Effector memory CD4-positive, alpha-beta T cell (primary cell): ENCODE data around the gene PIGB.
"Not testable (repeated sequence)": the region's sequence is repeated elsewhere in the genome, so short reads cannot be mapped to it uniquely, and the experiment has no call there.

Experiments used
- DNase-seq, 3 donors: peaks; one replicate each; pipeline ENCODE4 v3.0.0-alpha.2; 2020
- H3K27ac ChIP-seq: 2 replicates; pipeline ENCODE4 v1.7.0; 2013; ENCODE audit warnings: mild to moderate bottlenecking, low read length, moderate library complexity; ENCODE audit not compliant: insufficient read depth, poor library complexity, severe bottlenecking
- H3K27me3 ChIP-seq: replicated peaks from 2 replicates; pipeline ENCODE4 v1.7.0; 2013; ENCODE audit warnings: mild to moderate bottlenecking, low read length; ENCODE audit not compliant: insufficient read depth, control insufficient read depth, poor library complexity, severe bottlenecking
- H3K36me3 ChIP-seq: 2 replicates; pipeline ENCODE4 v1.7.0; 2013; ENCODE audit warnings: mild to moderate bottlenecking, low read length, moderate library complexity; ENCODE audit not compliant: control insufficient read depth, insufficient read depth
- H3K4me1 ChIP-seq: 2 replicates; pipeline ENCODE4 v1.7.0; 2013; ENCODE audit warnings: low read length, mild to moderate bottlenecking; ENCODE audit not compliant: control insufficient read depth, insufficient read depth, poor library complexity, severe bottlenecking
- H3K4me3 ChIP-seq: 2 replicates; pipeline ENCODE4 v1.7.0; 2013; ENCODE audit warnings: low read length, low read depth, mild to moderate bottlenecking; ENCODE audit not compliant: insufficient read depth, poor library complexity, severe bottlenecking
- H3K9me3 ChIP-seq: 2 replicates; pipeline ENCODE4 v1.7.0; 2013; ENCODE audit warnings: mild to moderate bottlenecking, low read length, moderate library complexity; ENCODE audit not compliant: control insufficient read depth

The PIGB gene

DNA sequence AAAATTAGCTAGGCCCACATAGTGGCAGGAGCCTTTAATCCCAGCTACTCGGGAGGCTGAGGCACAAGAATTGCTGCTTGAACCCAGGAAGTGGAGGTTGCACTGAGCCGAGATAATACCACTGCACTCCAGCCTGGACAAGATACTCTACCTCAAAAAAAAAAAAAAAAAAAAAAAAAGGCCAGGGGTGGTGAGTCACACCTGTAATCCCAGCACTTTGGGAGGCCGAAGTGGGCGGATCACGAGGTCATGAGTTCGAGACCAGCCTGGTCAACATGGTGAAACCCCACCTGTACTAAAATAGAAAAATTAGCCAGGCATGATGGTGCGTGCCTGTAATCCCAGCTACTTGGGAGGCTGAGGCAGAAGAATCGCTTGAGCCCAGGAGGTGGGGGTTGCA is 81.0 kb downstream of the PIGB start:
- not testable (repeated sequence) for H3K27ac ChIP-seq, H3K4me3 ChIP-seq, H3K27me3 ChIP-seq, H3K36me3 ChIP-seq, H3K9me3 ChIP-seq, DNase-seq, H3K4me1 ChIP-seq

DNA sequence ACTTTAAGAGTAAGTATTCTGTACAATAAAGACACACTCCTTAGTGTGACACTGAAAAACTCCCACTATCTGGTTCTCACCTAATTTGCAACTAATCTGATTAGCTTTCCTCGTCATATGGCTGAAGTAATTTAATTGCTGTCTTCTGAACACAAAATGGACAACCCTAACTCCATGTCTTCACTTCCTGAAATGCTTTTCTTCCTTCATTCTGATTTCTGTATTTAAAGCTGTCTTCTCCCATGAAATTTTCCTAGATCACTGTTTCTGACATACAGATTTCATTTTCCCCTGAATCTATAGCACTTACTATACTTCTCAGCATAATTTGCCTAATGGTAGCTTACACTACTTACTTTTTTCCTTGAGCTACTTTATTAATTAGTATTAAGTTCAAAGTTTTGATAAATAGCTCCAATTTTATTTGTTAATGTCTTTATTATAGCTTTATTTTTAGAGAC is 82.8 kb downstream of the PIGB start:
- DNase-seq = no peak
- H3K9me3 ChIP-seq = no peaks in the 10 kb centered on the region
- H3K27me3 ChIP-seq = no peaks in the 10 kb centered on the region
- H3K36me3 ChIP-seq = no peaks in the 10 kb centered on the region
- H3K4me3 ChIP-seq = no peak overlapping the region
- H3K4me1 ChIP-seq = no peaks in the 10 kb centered on the region
- no peak overlapping the region for H3K27ac ChIP-seq

DNA sequence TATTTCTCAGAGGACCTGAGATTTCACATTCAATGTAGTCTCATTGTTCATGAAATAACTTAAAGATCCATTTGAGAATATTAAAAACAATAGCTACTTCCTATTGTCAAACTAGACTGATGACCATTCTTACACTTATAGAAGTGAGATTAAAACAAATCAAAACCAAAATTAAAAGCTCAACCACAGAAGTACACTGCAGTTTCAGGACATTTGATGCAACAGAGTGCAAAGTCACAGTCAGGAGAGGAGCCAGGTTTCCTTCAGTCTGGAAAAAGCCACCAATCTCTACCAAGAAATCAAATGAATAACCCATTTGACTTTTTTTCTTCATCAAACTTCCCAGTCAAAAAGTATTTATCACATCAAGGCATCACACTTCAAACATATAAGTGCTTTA is 83.7 kb downstream of the PIGB start:
- Histone ChIP-seq H3K27ac (no peak overlapping the region), H3K27me3 (no peaks in the 10 kb centered on the region), H3K4me3 (no peak overlapping the region), H3K4me1 (peaks cover 5% of the 10 kb centered on the region), H3K36me3 (no peaks in the 10 kb centered on the region), H3K9me3 (no peaks in the 10 kb centered on the region)
- DNase-seq = no peak

DNA sequence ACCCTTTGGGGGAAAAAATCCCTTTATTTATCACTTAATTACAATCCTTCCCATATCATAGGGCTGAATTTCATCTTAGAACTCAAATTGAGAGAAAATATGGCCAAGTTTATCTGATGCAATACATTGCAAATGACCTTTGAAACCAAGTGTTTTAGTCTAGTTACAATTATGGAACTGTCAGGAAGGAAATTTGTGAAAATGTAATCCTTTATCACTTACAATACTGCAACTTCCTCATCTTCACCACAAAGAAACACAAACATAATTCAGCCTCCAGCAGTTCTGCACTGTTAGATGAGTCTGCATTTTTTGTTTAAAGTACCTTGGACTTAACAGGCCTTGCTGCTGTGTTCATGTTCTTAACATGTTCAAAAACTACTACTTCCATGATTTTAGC is 84.5 kb downstream of the PIGB start:
- no peak for DNase-seq
- Histone ChIP-seq H3K36me3 (no peaks in the 10 kb centered on the region), H3K27ac (no peak overlapping the region), H3K9me3 (no peaks in the 10 kb centered on the region), H3K27me3 (no peaks in the 10 kb centered on the region), H3K4me3 (no peak overlapping the region), H3K4me1 (peaks cover 7% of the 10 kb centered on the region)
